Subcutaneous adipose tissue (tissue), 4 donors: Measurements from ENCODE around the gene UBALD2. TPM values are rescaled to one million over a fixed set of nuclear protein-coding genes. Genes with fewer than 3 reads are reported as not detected.

Experiments used
- total RNA-seq, 4 donors: library from RNA; depleted of rRNA; stranded (reverse); fragments of >200 nt; gene quantifications; one replicate each; pipeline ENCODE4 v1.1.0, GENCODE V29; 2016
- TF ChIP-seq, protein P1 (sequence below): fragments of 450-650 bp; IDR thresholded peaks from one replicate; pipeline ENCODE4 v1.5.1; 2016; ENCODE audit warnings: low read depth, mild to moderate bottlenecking, control low read depth, antibody characterized with exemption, moderate library complexity

The UBALD2 gene
- total RNA-seq, 4 donors from 2014 or later: 12.6 to 21.9 (median 15.0) TPM

DNA sequence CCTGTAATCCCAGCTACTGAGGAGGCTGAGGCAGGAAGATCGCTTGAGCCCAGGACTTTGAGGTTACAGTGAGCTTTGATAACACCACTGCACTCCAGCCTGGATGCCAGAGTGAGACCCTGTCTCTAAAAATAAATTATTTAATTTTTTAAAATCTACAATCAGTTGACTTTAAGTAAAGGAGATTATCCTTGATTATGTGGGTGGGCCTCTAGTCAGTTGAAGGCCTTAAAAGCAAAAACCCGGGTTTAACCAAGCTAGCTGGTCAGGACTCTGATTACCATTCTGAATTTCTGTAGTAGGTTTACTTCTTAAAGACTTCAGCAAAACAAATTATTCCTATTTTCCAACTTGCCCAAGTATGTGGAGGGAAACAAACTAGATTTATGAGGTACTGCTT lies 29.3 kb upstream of the UBALD2 start:
- TF ChIP-seq, protein P1, sequence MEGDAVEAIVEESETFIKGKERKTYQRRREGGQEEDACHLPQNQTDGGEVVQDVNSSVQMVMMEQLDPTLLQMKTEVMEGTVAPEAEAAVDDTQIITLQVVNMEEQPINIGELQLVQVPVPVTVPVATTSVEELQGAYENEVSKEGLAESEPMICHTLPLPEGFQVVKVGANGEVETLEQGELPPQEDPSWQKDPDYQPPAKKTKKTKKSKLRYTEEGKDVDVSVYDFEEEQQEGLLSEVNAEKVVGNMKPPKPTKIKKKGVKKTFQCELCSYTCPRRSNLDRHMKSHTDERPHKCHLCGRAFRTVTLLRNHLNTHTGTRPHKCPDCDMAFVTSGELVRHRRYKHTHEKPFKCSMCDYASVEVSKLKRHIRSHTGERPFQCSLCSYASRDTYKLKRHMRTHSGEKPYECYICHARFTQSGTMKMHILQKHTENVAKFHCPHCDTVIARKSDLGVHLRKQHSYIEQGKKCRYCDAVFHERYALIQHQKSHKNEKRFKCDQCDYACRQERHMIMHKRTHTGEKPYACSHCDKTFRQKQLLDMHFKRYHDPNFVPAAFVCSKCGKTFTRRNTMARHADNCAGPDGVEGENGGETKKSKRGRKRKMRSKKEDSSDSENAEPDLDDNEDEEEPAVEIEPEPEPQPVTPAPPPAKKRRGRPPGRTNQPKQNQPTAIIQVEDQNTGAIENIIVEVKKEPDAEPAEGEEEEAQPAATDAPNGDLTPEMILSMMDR: no peak

DNA sequence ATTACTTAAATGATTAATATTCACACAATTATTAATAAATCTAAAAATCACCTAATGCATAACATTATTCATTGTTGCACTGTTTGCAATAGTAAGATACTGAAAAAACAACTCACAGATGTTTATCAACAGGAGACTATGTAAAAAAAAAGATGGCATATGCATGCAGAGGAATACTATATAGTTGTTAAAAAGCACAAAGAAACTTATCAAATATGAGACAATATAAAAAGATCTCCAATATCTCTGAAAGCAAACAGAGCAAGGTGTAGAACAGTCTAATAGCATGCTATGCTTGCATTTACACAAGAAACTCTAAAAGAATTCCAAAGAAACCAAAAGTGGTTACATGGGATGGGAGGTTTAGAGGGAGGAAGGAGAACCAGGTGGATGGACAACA lies 28.5 kb upstream of the UBALD2 start:
- TF ChIP-seq, protein P1: no peak

DNA sequence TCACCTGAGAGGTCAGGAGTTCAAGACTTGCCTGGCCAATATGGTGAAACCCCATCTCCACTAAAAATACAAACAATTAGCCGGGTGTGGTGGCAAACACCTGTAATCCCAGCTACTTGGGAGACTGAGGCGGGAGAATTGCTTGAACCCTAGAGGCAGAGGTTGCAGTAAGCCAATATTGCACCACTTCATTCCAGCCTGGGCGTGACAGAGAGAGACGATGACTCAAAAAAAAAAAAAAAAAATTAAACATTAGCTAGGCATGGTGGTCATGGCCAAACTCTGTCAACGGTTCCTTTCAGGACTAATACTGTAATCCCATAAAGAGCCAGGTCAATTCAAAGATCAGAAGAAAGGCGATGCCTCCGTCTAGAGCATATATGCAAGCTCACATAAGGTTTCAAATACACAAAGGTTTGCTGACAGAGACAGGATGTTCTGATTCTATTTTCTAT lies 27.3 kb upstream of the UBALD2 start:
- TF ChIP-seq, protein P1: no peak

DNA sequence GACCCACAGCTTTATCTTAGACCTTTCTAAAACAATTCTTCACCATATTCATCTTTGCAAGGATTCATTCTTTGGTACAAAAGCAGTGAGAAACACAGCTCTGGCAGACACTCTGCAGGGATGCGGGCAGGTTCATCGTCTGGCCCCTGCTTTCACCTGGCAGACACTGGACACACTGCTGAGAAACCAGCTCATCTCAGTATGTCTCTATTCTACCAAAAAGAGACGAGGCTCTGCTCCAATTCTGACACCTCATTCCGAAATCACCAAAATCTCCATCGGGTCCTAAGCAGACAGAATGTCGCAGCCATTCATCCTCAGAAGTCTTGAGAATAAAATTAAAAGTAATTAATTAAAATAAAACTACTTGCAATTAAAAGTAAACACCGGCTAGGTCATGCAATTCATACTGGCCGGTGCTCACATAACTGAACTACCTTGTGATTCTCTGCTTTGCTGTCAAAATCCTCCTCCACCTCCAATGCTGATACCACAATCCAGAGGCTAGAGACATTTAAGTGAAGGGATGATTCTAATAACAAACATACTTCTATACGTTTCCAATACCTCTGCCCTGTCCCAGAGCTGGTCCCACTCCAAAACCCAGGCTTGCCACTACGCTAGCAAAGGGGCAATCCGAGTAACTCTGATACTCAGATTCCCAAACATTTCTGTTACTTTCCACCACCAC lies 26.2 kb upstream of the UBALD2 start:
- TF ChIP-seq, protein P1: no peak

DNA sequence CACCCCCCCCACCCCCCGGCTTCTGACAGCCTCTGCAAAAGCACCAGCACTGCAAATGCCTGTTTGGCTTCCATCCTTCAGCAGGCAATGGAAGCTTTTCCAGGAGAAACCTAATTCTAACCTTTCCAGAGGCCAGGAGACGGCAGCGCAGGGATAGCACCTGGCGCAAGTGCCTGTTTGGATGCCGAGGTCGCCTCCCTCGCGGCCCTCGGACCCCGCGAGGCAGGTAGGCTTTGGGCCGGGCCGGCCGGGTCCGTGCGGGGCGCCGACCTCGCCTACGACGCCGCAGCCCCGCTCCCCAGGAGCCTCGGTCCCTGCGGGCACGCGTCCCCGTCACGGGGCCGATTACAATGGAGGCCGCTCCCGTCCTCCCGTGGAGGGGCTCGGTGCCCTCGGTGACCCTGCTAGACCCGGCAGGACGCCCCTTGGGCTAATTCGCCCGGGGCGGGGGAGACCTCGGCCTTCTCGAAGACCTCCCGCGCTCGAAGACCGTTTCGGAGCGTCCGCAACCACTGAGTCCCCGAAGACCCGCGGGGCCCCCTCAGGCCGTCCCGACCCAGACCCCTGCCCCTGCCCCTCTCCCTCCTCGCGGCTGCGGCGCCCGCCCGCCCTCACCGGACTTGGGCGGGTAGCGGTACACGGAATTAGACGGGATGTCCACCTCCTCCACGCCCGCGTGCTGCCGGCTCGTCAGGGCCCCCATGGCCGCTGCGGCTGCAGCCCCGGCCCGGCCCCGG lies 25.4 kb upstream of the UBALD2 start:
- TF ChIP-seq, protein P1: no peak

DNA sequence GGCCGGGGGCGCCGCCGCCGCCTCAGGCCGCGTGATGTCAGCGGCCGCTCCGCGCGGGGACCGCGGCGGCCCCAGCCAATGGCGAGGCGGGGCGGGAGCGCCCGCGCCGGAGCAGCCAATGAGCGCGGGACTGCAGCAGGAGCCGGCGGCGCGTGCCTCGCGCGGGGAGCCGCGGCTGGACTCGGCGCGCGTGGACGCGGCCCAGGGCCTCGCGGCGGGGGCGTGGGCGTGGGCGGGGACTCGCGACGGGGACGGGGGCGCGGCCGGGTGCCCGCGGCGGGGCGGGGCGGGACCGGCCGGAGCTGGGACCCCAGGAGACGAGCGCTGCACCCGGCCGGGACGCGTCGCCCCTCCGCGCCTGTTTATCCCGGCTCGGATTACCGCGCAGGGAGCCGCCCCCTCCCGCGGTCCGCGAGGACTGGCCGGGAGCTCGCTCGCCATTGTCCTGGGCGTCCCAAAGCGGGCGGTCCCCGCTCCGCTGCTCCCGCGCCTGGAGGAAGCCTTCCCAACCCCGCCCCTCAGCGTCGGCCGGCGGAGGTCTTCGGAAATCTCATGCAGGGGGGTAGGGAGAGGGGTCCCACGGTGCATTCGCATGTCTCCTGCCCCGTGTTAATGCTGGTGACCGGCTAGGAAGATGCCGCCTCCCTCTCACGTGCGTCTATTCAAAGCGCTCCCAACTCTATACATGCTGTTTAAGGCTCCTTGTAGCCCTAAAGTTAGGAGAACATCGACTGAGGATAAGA lies 24.5 kb upstream of the UBALD2 start, which contains the start of gene RNF157:
Gene RNF157, minus strand, starts transcription at position 33 of the 743 bp plus-strand sequence. CDS start 253 bp downstream, outside the sequence.
- TF ChIP-seq, protein P1: no peak

DNA sequence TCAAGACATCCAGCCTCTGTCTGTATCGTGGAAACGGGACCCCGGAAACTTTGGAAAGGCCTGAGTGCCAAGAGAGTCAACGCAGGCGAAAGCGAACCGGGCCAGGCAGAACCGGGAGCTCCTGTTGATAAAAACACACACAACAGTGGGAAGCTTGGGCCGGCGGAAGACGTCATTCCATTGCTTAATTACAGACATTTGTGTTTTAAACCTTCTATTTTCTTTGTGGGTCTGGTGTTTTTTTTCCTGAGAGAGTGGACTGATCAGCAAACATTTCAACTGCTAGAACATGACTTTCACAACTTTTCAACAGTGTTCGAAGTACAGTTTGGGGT lies 24.0 kb upstream of the UBALD2 start:
- TF ChIP-seq, protein P1: no peak
